Type B pancreatic cell (in vitro differentiated cells): ENCODE data around the gene VAC14. TPM values are rescaled to one million over a fixed set of nuclear protein-coding genes. Genes with fewer than 3 reads are reported as not detected.

ENCODE experiments used
- DNase-seq: peaks from one replicate; pipeline ENCODE4 v3.0.0; 2021; ENCODE audit warnings: mixed read lengths; ENCODE audit not compliant: unreplicated experiment; ENCODE audit errors: extremely low spot score
- H3K27ac Mint-ChIP-seq: 2 replicates; pipeline ENCODE4 v1.8.0; 2021; ENCODE audit warnings: mild to moderate bottlenecking, mixed read lengths
- H3K27me3 Mint-ChIP-seq: 2 replicates; pipeline ENCODE4 v1.8.0; 2021; ENCODE audit warnings: mixed read lengths
- H3K36me3 Mint-ChIP-seq: 2 replicates; pipeline ENCODE4 v1.8.0; 2021; ENCODE audit warnings: mixed read lengths
- H3K4me1 Mint-ChIP-seq: one replicate; pipeline ENCODE4 v1.8.0; 2021; ENCODE audit warnings: mixed read lengths; ENCODE audit not compliant: unreplicated experiment
- H3K4me3 Mint-ChIP-seq: 2 replicates; pipeline ENCODE4 v1.8.0; 2021; ENCODE audit warnings: mild to moderate bottlenecking, mixed read lengths
- H3K9me3 Mint-ChIP-seq: 2 replicates; pipeline ENCODE4 v1.8.0; 2021; ENCODE audit warnings: mixed read lengths
- CTCF ChIP-seq: fragments of 200-600 bp; sonication (generic); conservative IDR thresholded peaks from 2 replicates; pipeline ENCODE4 v1.5.0; 2021; ENCODE audit warnings: antibody characterized with exemption, mild to moderate bottlenecking
- total RNA-seq: library from RNA; stranded (reverse); gene quantifications from 2 replicates; pipeline ENCODE4 v1.2.1, GENCODE V29; 2021; ENCODE audit warnings: low replicate concordance

Gene VAC14
- total RNA-seq, 1 donor from 2014 or later, result 38.3 TPM

- peaks cover 29% of the 10 kb centered on the region for H3K4me1 Mint-ChIP-seq
- H3K9me3 Mint-ChIP-seq, result no peaks in the 10 kb centered on the region
- H3K4me3 Mint-ChIP-seq, result no peak overlapping the region
- no peak for DNase-seq
- H3K27me3 Mint-ChIP-seq, result no peaks in the 10 kb centered on the region
- peaks cover 22% of the 10 kb centered on the region for H3K36me3 Mint-ChIP-seq
- TF ChIP-seq CTCF, result no peak
- H3K27ac Mint-ChIP-seq, result no peak overlapping the region
Measured at GRCh38 chr16:70728150-70728549, 72.8 kb downstream of the VAC14 start.

- no peak for TF ChIP-seq CTCF
- H3K4me1 Mint-ChIP-seq, result peaks cover 29% of the 10 kb centered on the region
- peaks cover 21% of the 10 kb centered on the region for H3K36me3 Mint-ChIP-seq
- no peaks in the 10 kb centered on the region for H3K9me3 Mint-ChIP-seq
- H3K27me3 Mint-ChIP-seq, result no peaks in the 10 kb centered on the region
- no peak overlapping the region for H3K4me3 Mint-ChIP-seq
- no peak for DNase-seq
- H3K27ac Mint-ChIP-seq, result peak overlapping the region; percentile 43
Measured at GRCh38 chr16:70726892-70727361, 74.0 kb downstream of the VAC14 start.

- no peaks in the 10 kb centered on the region for H3K27me3 Mint-ChIP-seq
- peaks cover 15% of the 10 kb centered on the region for H3K36me3 Mint-ChIP-seq
- H3K4me3 Mint-ChIP-seq, result peak overlapping the region; percentile 45
- H3K4me1 Mint-ChIP-seq, result peaks cover 29% of the 10 kb centered on the region
- no peaks in the 10 kb centered on the region for H3K9me3 Mint-ChIP-seq
- TF ChIP-seq CTCF, result no peak
- H3K27ac Mint-ChIP-seq, result peak overlapping the region; percentile 87
- DNase-seq, result no peak
Measured at GRCh38 chr16:70725912-70726828, 74.8 kb downstream of the VAC14 start.

GRCh38 chr16:70725024-70725911 lies 75.7 kb downstream of the VAC14 start:
- peak overlapping the region; percentile 87 for H3K27ac Mint-ChIP-seq

More at GRCh38 chr16:70725024-70725911, 75.7 kb downstream of the VAC14 start:
- Mint-ChIP-seq H3K9me3 (no peaks in the 10 kb centered on the region), H3K4me3 (peak overlapping the region; percentile 47), H3K4me1 (peaks cover 35% of the 10 kb centered on the region), H3K36me3 (peaks cover 24% of the 10 kb centered on the region), H3K27me3 (no peaks in the 10 kb centered on the region)
- no peak for DNase-seq
- TF ChIP-seq CTCF, result no peak
